Inflammatory macrophage treated with lipopolysaccharide for 4 hours (primary cell): ENCODE measurements around the gene MYO3B.
"Not testable (repeated sequence)": the region's sequence is repeated elsewhere in the genome, so short reads cannot be mapped to it uniquely, and the experiment has no call there.

Experiments
- DNase-seq: peaks from one replicate; pipeline ENCODE4 v3.0.0-alpha.2; 2020

The MYO3B gene

GRCh38 chr2:170241756-170242155 lies 63.8 kb downstream of the MYO3B start:
- no peak for DNase-seq

GRCh38 chr2:170243118-170243837 lies 65.3 kb downstream of the MYO3B start:
- no peak for DNase-seq

- DNase-seq = no peak
Observed at GRCh38 chr2:170243898-170244297, 66.0 kb downstream of the MYO3B start.

GRCh38 chr2:170244555-170244954 lies 66.6 kb downstream of the MYO3B start:
- no peak for DNase-seq

- DNase-seq = no peak
Observed at GRCh38 chr2:170245312-170245711, 67.4 kb downstream of the MYO3B start.

GRCh38 chr2:170247333-170247732 lies 69.4 kb downstream of the MYO3B start:
- no peak for DNase-seq

GRCh38 chr2:170247882-170248393 lies 70.0 kb downstream of the MYO3B start:
- no peak for DNase-seq

- DNase-seq = no peak
Observed at GRCh38 chr2:170248574-170249393, 70.8 kb downstream of the MYO3B start.

GRCh38 chr2:170249761-170250160 lies 71.8 kb downstream of the MYO3B start:
- DNase-seq = no peak

- no peak for DNase-seq
Observed at GRCh38 chr2:170250584-170250983, 72.6 kb downstream of the MYO3B start.

GRCh38 chr2:170252414-170252813 lies 74.5 kb downstream of the MYO3B start:
- no peak for DNase-seq

- DNase-seq = no peak
Observed at GRCh38 chr2:170253721-170254230, 75.8 kb downstream of the MYO3B start.

- DNase-seq = no peak
Observed at GRCh38 chr2:170254293-170254732, 76.4 kb downstream of the MYO3B start.

GRCh38 chr2:170255137-170255536 lies 77.2 kb downstream of the MYO3B start:
- DNase-seq = no peak

GRCh38 chr2:170255971-170256370 lies 78.0 kb downstream of the MYO3B start:
- DNase-seq = peak; percentile 42

GRCh38 chr2:170258382-170258781 lies 80.4 kb downstream of the MYO3B start:
- DNase-seq = no peak

- no peak for DNase-seq
Observed at GRCh38 chr2:170260188-170260587, 82.2 kb downstream of the MYO3B start.

- no peak for DNase-seq
Observed at GRCh38 chr2:170261566-170261965, 83.6 kb downstream of the MYO3B start.

GRCh38 chr2:170262343-170262742 lies 84.4 kb downstream of the MYO3B start:
- DNase-seq = no peak

GRCh38 chr2:170262806-170263205 lies 84.9 kb downstream of the MYO3B start:
- no peak for DNase-seq

GRCh38 chr2:170263728-170264521 lies 86.0 kb downstream of the MYO3B start:
- DNase-seq = not testable (repeated sequence)

- DNase-seq = no peak
Observed at GRCh38 chr2:170264522-170264860, 86.5 kb downstream of the MYO3B start.

GRCh38 chr2:170264865-170265264 lies 86.9 kb downstream of the MYO3B start:
- no peak for DNase-seq
